Endodermal cell (in vitro differentiated cells): Measurements from ENCODE around the gene IGFBP3. TPM values are rescaled to one million over a fixed set of nuclear protein-coding genes. Genes with fewer than 3 reads are reported as not detected.

Experiments
- DNase-seq: peaks from one replicate; pipeline ENCODE4 v3.0.0-alpha.2; 2017
- H3K27ac ChIP-seq: 2 replicates; pipeline ENCODE4 v1.5.1; 2013; ENCODE audit warnings: mild to moderate bottlenecking, low read depth, low read length, moderate library complexity
- H3K27me3 ChIP-seq: 2 replicates; pipeline ENCODE4 v1.6.1; 2013; ENCODE audit warnings: mild to moderate bottlenecking, low read length, moderate library complexity; ENCODE audit not compliant: insufficient read depth, control insufficient read depth, poor library complexity, severe bottlenecking
- H3K36me3 ChIP-seq: 2 replicates; pipeline ENCODE4 v1.7.0; 2013; ENCODE audit warnings: mild to moderate bottlenecking, low read length, moderate library complexity; ENCODE audit not compliant: control insufficient read depth, insufficient read depth
- H3K4me1 ChIP-seq: one replicate; pipeline ENCODE4 v1.7.0; 2013; ENCODE audit warnings: low read length; ENCODE audit not compliant: control insufficient read depth, insufficient read depth
- H3K4me3 ChIP-seq: 2 replicates; pipeline ENCODE4 v1.5.1; 2013; ENCODE audit warnings: mild to moderate bottlenecking, low read length, moderate library complexity
- H3K9ac ChIP-seq: 2 replicates; pipeline ENCODE4 v1.6.1; 2013; ENCODE audit warnings: mild to moderate bottlenecking, low read length, moderate library complexity; ENCODE audit not compliant: poor library complexity, severe bottlenecking; ENCODE audit errors: extremely low read depth
- H3K9me3 ChIP-seq: 2 replicates; pipeline ENCODE4 v1.6.1; 2013; ENCODE audit warnings: mild to moderate bottlenecking, low read length, moderate library complexity; ENCODE audit not compliant: control insufficient read depth
- H3K27ac Mint-ChIP-seq: 2 replicates; pipeline ENCODE4 v1.8.0; 2020; ENCODE audit warnings: mixed read lengths
- H3K27me3 Mint-ChIP-seq: 2 replicates; pipeline ENCODE4 v1.8.0; 2021; ENCODE audit warnings: mild to moderate bottlenecking, mixed read lengths; ENCODE audit not compliant: insufficient read depth
- H3K36me3 Mint-ChIP-seq: 2 replicates; pipeline ENCODE4 v1.8.0; 2020; ENCODE audit warnings: low read depth, mixed read lengths
- H3K4me1 Mint-ChIP-seq: 2 replicates; pipeline ENCODE4 v1.8.0; 2020; ENCODE audit warnings: mixed read lengths
- H3K4me3 Mint-ChIP-seq: 2 replicates; pipeline ENCODE4 v1.8.0; 2020; ENCODE audit warnings: mild to moderate bottlenecking, moderate library complexity, mixed read lengths
- H3K9me3 Mint-ChIP-seq: 2 replicates; pipeline ENCODE4 v1.8.0; 2020; ENCODE audit warnings: mild to moderate bottlenecking, mixed read lengths
- CTCF ChIP-seq: fragments of 200-600 bp; sonication (generic); conservative IDR thresholded peaks from 2 replicates; pipeline ENCODE4 v1.5.0; 2021; ENCODE audit warnings: antibody characterized with exemption, mild to moderate bottlenecking
- WGBS, 2 experiments: methylation state at CpG; one replicate each; pipeline versions ENCODE4 v1.1.5 to v1.1.7; 2013; ENCODE audit warnings: missing lambda C conversion rate in 2 of 2, mixed read lengths in 1 of 2; ENCODE audit not compliant: insufficient coverage in 1 of 2, insufficient read length in 1 of 2; 5-methylcytosine and 5-hydroxymethylcytosine counted together
- total RNA-seq, 2 donors: library from RNA; stranded (reverse); fragmentation: NEBNext Ultra II Directional in 1 of 2; extraction: Animal tissue kit (Norgen Biotek cat#: 25700) in 1 of 2; gene quantifications; 2 replicates in 1 of 2; 3 replicates in 1 of 2; pipeline ENCODE4 v1.2.1, GENCODE V29; 2021

The IGFBP3 gene
- total RNA-seq, 2 donors from 2014 or later: 7.4 to 20.3 TPM

GRCh38 chr7:45898222-45898621 is 22.9 kb downstream of the IGFBP3 start:
- no peaks in the 10 kb centered on the region for H3K9me3 ChIP-seq
- no peak for DNase-seq
- Mint-ChIP-seq H3K27ac (no peak overlapping the region), H3K4me3 (no peak overlapping the region), H3K9me3 (no peaks in the 10 kb centered on the region), H3K36me3 (no peaks in the 10 kb centered on the region), H3K27me3 (peaks cover 33% of the 10 kb centered on the region), H3K4me1 (no peaks in the 10 kb centered on the region)
- no peak overlapping the region for H3K27ac ChIP-seq
- H3K36me3 ChIP-seq: no peaks in the 10 kb centered on the region
- WGBS, 2 experiments: 86 to 90% methylated on average over 2 of the region's 2 CpGs
- H3K4me1 ChIP-seq: no peaks in the 10 kb centered on the region
- H3K9ac ChIP-seq: no peak overlapping the region
- no peak for TF ChIP-seq CTCF
- H3K27me3 ChIP-seq: no peaks in the 10 kb centered on the region
- H3K4me3 ChIP-seq: no peak overlapping the region

GRCh38 chr7:45897042-45897690 is 23.9 kb downstream of the IGFBP3 start:
- H3K36me3 ChIP-seq: no peaks in the 10 kb centered on the region
- H3K4me1 ChIP-seq: no peaks in the 10 kb centered on the region
- no peak for DNase-seq
- TF ChIP-seq CTCF: no peak
- H3K4me1 Mint-ChIP-seq: no peaks in the 10 kb centered on the region
- no peaks in the 10 kb centered on the region for H3K9me3 Mint-ChIP-seq
- no peak overlapping the region for H3K27ac Mint-ChIP-seq
- no peak overlapping the region for H3K4me3 Mint-ChIP-seq
- no peak overlapping the region for H3K27ac ChIP-seq
- no peak overlapping the region for H3K4me3 ChIP-seq
- no peaks in the 10 kb centered on the region for H3K9me3 ChIP-seq
- no peaks in the 10 kb centered on the region for H3K27me3 ChIP-seq
- peaks cover 34% of the 10 kb centered on the region for H3K27me3 Mint-ChIP-seq
- no peak overlapping the region for H3K9ac ChIP-seq
- no peaks in the 10 kb centered on the region for H3K36me3 Mint-ChIP-seq
- 100% methylated on average over 1 of the region's 1 CpG; no CpG with 5 or more reads in 1 of the 2 experiments for WGBS, 2 experiments

- Mint-ChIP-seq H3K36me3 (no peaks in the 10 kb centered on the region), H3K4me1 (no peaks in the 10 kb centered on the region), H3K27me3 (peaks cover 41% of the 10 kb centered on the region), H3K9me3 (no peaks in the 10 kb centered on the region), H3K27ac (no peak overlapping the region), H3K4me3 (no peak overlapping the region)
- H3K9me3 ChIP-seq: no peaks in the 10 kb centered on the region
- H3K36me3 ChIP-seq: no peaks in the 10 kb centered on the region
- no peak overlapping the region for H3K9ac ChIP-seq
- no peak overlapping the region for H3K27ac ChIP-seq
- no peak for TF ChIP-seq CTCF
- DNase-seq: no peak
- H3K4me1 ChIP-seq: no peaks in the 10 kb centered on the region
- no peak overlapping the region for H3K4me3 ChIP-seq
- H3K27me3 ChIP-seq: peaks cover 13% of the 10 kb centered on the region
These were observed 26.4 kb downstream of the IGFBP3 start for GRCh38 chr7:45894665-45895062.
